Stimulated activated CD8-positive, alpha-beta memory T cell treated with anti-CD3 and anti-CD28 coated beads, Interleukin-7, amount 100 ng/mL, for 4 hours (primary cell): ENCODE data around the gene CD59.
"Not testable (repeated sequence)": the region's sequence is repeated elsewhere in the genome, so short reads cannot be mapped to it uniquely, and the experiment has no call there.

Source experiments
- DNase-seq, 2 donors: peaks; one replicate each; pipeline ENCODE4 v3.0.0-alpha.2; 2020; ENCODE audit warnings: low read depth in 2 of 2

Gene CD59

DNA sequence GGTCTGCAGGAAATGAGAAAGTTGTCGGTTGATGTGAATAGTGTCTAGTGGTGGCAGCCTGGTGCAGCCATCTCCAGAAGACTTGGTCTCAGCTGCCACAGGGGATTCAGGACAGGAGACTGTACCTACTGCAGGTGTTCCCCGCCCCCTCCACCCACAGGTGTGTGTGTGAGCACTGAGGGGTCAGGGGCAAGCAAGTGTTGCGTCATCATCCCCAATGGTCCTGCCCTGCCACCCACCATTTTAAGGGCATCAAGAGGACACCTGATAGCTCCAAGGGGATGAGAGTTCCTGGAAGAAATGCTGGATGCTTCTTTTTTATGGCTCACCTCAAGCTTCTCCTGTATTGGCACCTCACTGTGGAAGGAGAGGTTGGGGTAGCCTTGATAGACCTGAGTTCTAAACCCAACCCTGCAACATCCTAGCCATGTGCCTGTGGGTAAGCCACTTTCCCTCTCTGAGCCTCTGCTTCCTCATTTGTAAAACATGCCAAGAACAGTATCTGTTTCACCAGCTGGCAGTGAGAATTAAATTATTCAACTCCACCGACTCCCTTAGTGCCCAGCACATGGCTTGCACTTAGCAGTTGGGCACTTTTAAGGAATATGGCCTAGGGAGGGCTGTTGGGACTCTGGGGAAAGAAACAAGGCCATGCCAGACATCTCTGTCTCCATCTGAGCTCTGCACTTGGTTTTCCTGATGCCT lies 41.7 kb downstream of the CD59 start:
- DNase-seq = no peak

DNA sequence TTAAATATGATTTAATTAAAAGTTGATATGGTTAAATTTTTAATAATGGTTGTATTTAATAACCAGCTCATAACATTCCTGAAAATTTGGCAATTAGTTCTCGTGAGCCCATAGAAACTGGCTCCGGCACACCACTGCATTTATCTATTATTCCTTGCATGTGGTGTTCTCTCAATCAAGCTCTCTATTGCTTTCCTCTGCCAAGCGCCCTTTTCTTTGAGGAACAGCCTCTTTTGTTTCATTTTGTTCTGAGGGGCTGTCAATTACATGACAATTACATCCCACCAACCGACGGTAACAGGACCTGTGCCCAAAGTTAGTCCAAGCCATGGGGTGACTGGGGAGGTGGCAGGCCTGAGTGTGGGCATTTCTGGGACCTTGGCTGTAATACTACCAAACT lies 43.7 kb downstream of the CD59 start:
- DNase-seq = no peak

DNA sequence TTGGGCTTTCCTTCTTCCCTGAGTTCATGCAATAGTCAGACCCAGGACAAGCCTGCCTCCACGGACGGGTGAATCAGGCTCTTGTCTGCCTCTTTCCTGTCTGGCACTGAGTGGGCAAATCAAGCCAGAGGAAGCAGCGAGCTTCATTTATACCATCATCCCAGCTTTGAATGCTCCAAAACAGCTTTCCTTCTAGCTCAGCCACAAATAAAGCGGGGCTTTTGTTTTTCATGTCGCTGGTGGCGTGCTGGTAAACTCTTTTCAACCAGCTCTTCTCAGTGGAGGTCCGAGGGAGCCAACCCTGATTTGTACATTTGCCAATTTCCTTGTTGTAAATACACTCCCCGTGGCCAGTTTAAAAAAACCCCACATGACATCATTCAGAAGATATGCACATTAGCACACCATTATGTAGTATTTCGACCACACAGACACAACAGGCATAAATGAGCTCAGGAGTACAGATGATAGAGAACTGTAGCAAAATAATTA lies 44.2 kb downstream of the CD59 start:
- DNase-seq = no peak

DNA sequence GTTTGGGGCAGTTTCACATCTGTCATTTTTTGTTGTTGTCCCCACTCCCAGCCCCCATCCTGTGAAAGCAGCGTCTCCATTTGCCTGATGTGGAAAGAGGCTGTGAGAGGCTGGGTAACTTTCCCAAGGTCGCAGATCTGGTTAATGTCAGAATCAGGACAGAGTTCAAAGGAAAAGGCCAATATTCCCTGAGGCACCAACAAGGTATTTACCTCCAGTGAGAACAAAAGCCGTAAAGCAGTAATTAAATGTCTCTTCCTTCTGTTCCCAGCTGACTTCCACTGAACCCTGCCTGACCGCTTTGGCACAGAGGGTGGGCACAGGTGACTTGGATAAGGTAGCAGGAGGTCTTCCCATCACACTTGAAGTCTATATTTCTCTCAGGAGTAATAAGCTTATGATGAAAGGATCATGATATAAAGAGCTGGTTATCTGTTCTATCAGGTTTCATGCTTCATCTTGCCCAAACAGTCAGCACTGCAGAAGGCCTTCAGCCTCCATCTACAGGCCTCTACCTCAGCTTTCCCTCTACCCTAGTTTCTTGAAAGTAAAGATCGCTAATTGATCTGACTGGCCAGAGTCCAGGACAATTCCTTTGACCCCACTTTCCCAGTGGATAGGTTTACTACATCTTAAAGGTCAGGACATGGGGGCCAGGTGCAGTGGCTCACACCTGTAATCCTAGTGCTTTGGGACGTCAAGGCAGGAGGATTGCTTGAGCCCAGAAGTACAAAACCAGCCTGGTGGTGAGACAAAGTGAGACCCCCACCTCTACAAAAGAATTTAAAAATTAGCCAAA lies 45.0 kb downstream of the CD59 start:
- no peak for DNase-seq

DNA sequence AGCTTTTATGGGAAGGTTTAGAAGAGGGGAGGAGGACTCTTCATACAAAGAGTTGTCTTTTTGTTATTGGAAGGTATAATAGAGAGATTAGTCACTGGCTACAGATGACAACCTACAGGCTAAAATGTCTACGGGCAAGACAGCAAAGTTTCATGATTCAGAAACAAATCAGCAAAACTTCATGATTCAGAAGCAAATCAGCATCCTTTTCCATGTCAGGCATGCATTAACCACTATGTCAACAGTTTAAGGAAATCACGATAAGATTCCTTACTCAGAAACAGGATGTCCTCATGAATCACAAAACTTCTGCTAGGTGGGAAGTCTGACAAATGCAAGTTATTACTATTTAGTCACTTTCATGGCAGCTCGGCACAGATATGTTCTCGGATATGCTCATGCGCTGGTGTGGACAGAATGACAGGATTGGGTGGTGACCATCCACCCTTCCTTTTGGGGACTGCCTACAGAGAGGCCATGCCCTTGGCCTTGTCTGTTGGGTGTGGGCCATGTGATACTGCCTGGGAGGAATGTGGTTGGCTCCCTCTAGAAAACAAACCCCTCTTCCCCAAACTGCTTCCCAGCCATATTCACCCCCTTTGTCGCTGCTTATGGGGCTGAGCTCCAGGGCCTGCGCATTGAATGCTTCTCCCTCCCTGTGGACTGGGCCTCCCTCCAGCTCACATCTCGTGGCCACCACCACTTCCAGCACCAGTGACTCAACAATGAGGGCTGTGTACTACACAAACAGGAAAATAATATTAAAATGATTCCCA lies 45.7 kb downstream of the CD59 start:
- DNase-seq = no peak

DNA sequence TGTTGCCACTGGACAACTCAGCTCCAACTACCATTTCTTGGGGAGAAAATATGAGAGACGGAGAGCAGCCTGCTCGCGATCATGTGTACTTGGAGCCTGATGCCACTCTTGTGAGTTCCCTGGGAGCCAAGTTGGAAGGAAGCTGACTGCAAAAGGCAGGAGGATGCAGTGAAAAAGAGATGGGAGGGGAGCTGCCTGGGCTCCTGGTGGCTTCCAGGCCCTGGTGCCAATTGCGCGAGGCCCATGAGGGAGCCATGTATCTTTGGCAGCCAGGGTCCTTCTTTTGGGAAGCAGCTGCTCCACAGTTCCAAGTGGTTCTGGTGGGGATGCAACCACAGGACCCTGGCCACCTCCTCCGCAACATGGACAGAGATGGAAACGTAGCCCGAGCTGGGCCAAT lies 46.7 kb downstream of the CD59 start:
- no peak for DNase-seq

DNA sequence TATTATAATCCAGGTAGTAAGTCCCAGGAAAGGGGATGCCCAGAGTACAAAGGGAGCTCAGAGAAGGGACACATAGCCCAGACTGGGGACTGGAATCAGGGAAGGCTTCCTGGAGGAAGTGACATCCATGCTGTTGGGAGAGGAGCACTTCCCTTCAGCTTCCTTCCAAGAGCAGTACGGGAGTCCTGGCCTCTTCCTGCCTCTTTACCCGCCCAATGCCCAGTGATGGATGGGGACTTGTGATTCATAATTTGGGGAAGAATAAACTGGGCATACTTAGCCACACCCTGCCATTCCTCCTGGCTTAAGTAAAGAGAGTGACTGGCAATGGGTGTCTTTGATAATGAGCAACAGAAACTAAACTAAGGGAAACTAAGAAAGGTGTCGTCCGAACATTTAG lies 47.1 kb downstream of the CD59 start:
- no peak for DNase-seq

DNA sequence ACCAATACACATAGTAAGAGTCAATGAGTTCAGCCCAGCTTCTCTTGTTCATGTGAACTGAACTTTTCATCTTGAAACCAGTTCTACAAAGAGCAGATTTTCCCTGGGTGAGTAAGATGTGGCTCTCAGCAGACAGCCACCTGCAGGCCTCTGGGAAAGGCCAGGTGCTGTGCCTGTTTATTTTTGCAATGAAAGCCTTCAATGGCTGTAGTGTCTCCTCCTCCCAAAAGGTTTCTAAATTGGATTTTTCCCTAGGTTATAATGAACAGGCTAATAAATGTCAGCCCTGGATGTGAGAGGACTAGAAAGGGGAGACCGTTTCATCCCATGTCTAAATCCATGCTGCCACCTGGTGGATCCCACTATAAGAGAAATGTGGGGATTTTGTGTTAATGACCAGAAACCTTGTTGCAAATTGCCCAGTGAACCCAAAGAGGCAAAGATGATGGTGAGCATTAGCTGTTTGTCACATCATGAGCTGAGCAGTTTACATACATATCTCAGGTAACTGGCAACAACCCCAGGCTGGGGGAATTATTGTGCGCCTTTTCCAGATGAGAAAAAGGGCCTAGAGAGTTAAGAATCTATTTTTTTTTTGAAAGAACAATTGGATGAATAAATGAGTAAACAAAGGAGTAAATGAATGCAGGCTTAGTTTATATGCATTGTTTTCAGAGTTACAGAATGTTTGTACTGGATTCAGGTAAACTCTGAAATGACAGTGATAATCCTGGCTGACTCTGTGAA lies 48.3 kb downstream of the CD59 start:
- DNase-seq = no peak

DNA sequence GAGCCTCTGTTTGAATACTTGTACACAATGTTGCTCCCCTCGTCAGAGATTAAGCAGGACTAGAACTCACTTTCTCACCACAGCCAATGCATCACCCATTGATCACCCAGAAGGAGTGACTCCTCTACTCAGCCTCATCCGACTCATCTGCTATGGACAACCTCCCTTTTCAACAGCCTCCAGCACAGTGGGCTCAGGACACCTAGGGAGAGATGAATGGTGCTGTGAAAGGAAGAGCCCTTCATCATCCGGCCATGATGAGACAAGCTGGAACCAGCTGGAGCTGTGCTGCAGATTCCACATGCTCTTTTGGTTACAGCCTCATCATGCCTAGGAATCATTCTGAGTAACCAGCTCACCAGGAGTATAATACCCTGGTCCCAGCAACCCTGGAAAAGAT lies 51.1 kb downstream of the CD59 start:
- DNase-seq = no peak

DNA sequence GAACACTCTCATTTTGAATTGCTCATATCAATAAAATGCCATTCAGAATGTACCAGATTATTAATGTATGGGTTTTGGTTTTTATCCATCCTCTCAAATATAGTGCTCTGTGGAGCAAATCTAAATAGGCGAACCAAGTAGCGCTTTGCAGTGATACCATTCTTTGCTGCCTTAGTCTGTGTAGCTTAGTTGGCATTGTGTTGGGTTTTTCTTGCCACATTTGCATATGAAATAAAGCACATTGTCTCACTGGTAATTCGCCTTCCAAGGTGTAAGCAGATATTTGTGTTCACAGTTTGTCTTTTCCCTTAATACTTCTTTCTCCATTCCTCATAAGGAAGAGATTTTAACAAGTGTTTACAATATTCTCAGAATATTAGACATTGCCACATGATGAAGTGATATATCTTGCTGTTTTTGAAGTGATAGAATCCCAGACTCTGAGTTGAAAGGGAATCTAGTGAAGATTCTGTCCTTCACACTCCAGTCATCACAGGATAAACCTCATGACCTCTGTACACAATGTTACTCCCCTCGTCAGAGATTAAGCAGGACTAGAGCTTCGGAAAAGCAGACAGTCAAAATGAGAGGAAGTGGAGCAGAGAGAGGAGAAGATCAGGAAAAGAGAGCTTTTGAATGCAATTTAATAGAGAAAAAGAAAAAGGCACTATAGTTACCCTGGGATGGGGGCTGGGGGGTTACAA lies 52.1 kb downstream of the CD59 start:
- DNase-seq = no peak

DNA sequence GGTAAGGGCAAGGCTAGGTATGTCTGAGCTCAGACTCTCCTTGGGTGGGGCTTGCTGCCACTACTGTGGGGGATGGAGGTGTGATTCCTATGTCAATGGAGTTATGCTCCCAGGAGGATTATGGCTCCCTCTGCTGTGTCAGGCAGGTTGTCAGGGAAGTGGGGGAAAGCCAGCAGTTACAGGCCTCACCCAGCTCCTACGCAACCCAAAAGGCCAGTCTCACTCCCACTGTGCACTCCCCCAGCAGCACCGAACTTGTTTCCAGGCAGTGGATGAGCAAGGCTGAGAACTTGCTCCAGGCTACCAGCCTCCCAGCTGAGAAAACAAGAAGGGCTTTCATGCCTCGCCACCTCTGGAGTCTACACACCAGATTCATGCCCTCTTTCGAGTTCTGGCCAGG lies 53.8 kb downstream of the CD59 start:
- DNase-seq = no peak

DNA sequence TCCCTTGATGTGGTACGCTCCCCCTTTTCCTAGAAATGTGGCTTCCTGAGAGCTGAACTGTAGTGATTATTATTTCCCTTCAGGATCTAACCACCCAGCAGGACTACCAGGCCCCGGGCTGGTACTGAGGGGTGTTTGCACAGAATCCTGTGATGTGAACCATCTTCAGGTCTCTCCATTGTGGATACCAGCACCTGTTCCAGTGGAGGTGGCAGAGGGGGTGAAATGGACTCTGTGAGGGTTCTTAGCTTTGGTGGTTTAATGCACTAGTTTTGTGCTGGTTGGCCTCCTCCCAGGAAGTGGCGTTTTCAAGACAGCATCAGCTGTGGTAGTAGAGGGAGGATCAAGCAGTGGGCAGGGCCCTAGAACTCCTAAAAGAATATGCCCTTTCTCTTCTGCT lies 54.2 kb downstream of the CD59 start:
- DNase-seq = no peak

DNA sequence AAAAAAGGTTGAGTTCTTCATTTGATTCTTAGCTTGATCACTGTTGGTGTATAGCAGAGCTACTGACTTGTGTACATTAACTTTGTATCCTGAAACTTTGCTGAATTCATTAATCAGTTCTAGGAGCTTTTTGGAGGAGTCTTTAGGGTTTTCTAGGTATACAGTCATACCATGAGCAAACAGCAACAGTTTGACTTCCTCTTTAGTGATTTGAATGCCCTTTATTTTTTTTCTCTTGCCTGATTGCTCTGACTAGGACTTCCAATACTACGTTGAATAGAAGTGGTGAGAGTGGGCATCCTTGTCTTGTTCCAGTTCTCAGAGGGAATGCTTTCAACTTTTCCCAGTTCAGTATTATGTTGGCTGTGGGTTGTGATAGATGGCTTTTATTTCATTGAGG lies 57.6 kb downstream of the CD59 start:
- DNase-seq = not testable (repeated sequence)

DNA sequence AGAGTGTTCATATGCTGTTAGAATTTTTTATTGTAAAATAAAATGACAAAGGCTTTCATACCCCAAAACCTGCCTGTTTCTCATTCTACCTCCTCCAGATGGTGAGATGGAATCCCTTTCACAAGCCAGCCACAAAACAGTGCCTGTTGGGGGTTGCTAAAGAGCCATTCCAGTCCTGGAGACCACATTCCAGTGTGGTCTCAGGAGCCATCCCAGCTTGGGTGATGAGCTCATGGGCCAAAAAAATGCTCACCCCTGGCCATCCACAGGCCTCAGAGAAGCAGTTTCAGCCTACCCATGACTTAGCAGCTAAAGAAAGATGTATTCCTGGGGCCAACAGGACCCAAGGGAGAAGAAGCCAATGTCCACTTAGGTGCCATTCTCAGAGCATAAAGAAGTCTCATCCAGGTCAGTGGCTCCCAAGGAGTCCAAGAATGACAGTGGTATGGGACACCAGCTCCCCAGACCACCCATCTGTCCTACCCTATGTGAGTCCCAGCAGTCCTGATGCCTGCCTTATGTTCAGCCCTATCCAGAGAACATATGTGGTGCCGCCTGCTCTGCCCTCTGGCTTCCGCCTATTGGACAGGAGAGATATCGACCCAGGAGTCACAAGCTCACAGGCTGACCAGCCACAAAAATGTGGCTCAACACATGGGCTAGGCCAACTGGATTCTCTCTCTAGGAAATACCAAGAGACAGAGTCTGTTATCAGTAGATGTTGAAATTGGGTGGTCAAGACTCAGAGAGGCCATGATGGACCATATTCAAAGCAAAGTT lies 62.0 kb downstream of the CD59 start:
- no peak for DNase-seq

DNA sequence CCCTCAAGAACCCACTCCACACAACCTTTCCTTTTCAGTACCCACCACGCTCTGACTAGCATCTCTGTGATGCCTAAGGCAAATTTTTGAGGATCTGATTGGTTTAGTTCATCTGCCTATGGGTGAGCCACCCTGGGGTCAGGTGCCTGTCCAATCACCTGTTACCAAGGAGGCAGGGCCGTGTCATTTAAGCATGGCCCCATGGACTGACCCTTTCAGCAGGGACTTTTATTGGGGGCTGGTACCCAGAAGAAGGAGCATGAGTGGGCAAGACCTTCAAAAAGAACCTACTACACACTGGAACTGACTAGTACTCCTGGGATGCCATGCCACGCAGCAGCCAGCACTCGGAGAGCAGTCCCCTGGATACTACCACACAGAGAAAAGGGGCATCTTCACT lies 64.0 kb downstream of the CD59 start:
- no peak for DNase-seq

DNA sequence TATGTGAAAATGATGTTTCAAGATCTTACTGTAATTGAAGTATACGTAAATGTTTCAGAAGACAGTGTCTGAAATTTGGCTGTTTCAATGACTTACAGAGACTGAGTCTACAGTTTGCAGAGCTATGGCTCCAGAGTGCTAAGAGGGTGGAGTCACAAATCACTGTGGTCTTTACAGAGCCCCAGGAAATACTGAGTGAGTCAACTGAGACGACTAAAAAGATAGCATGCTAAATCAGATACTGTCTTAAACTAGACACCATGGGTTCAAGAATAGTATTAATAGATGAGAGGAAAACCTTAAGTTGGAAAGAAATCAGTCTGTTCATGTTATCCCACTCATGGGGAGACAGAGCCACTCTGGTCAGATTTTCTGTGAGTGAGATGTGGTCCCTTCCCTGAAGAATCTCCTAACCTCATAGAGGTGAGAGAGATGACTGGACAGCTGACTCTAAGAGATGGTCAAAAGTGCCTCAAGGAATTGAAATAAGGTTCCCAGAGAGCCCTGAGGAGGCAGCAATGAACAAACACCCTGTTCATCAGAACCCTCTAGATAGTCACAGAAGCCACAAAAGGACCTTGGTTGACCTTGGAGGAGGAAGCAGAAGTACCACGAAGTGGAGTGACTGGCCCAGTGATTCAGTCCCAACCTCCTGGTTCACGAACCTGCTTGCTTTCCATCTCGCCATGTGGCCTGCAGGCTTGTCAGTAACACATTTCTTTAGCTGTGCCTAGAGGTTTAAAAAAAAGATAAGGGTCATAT lies 65.8 kb downstream of the CD59 start:
- DNase-seq = no peak

DNA sequence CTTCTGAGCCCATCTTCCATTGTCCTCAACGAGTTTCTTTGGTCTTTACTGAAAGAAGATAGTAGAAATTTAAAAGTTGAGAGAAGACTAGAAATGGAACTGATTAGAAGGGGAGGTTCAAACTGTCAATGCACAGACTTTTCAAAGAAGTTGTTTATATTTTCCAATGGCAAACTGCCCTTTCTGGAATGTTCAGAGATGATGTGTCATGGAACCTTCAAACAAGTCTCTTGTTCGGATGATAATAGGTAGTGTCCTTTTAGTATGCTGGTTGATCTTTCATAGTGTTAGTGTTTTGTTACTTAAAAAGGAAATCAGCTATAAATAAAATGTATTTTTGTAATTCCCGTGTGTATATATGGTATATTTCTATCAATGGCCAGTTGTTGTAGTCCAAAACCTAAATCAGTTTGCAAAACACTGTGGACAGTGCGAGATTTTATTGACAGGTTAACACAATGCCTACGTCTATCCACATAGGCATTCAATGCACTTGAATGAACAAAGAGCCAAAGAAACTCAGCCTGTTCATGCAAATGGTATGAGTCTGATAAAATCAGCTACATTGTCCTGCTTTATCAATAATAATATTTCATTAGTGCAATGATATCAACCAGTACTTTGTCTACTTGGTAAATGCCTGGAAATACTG lies 66.5 kb downstream of the CD59 start:
- DNase-seq = no peak

DNA sequence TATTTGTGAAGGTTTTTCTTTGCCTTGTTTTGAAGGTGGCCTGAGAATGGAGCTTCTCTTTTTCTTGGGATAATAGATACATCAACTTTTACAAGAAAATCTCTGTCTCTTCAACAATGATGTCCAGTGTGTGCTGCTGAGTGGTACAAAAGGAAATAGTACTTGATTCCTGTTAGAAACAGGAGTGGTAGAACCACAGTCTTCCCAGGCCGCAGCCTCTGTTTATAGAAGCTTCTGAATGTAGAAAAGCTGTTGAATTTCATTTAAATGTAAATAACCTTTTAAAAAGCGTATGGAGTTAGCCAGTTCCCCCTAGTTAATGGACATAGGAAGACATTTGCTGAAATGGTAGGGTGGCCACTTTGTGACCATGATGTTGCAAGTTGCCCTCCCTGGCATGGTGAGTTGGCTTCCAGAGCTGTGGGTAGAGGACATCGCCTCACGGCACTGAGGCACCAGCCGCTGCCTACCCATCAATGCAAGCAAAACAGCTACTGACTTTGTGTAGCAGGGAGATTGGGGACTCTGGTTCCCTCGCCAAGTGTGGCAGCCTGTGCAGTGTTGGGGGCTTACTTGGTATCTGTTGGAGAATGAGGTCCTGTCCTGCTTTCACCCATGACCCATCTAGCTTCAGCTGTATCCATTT lies 67.1 kb downstream of the CD59 start:
- no peak for DNase-seq

DNA sequence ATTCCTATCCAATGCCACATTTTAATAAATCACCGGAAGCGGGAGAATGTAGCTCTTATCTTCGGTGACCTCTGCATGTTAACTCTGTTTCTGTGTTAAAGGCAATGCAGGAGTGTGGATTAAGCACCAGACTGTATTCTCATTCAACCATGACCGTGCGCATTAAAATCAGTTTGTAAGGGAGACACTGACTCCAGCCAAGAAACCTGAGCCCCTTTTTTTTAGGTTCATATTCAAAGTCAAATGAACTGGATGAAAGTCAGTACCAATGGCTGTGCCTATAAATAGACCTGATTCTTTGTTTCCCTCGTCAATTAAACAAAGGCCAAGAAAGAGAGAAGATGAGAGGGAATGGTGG lies 67.8 kb downstream of the CD59 start:
- no peak for DNase-seq
